K562 (cell line): ENCODE results near the gene PNP.

Source experiments
- DIDO1 ChIP-seq: fragments of 450-650 bp; IDR thresholded peaks from 2 replicates; pipeline ENCODE4 v1.6.1; 2016; ENCODE audit warnings: low read depth, missing biosample characterization, missing genetic modification characterization
- MEIS2 ChIP-seq: fragments of 450-650 bp; IDR thresholded peaks from 2 replicates; pipeline ENCODE4 v1.6.1; 2014; ENCODE audit warnings: mild to moderate bottlenecking; ENCODE audit not compliant: partially characterized antibody
- NCOA6 ChIP-seq: fragments of 450-650 bp; IDR thresholded peaks from 2 replicates; pipeline ENCODE4 v1.6.1; 2017; ENCODE audit warnings: mild to moderate bottlenecking
- RAD21 ChIP-seq, 2 experiments: fragments of 250-450 bp in 1 of 2; fragments of 450-650 bp in 1 of 2; sonication (Bioruptor Pico) in 1 of 2; formaldehyde crosslinking in 1 of 2; IDR thresholded peaks in 1 of 2; conservative IDR thresholded peaks in 1 of 2; 2 replicates each; pipeline versions ENCODE4 v1.4.0 to v1.8.0; 2020 to 2022; ENCODE audit warnings: mild to moderate bottlenecking in 2 of 2, moderate library complexity in 1 of 2
- SIN3A ChIP-seq, 2 experiments: fragments of 150-350 bp in 1 of 2; IDR thresholded peaks; 2 replicates each; pipeline ENCODE4 v1.6.1; 2011 to 2016; ENCODE audit warnings: borderline replicate concordance in 2 of 2, low read depth in 2 of 2, low read length in 2 of 2, mild to moderate bottlenecking in 2 of 2, moderate library complexity in 2 of 2; ENCODE audit not compliant: control insufficient read depth in 1 of 2
- SNRNP70 ChIP-seq: fragments of 200-400 bp; formaldehyde crosslinking; optimal IDR thresholded peaks from 2 replicates; pipeline ENCODE3; 2017; ENCODE audit warnings: low read depth, low read length
- SRF ChIP-seq, 2 experiments: fragments of 250-450, 450-650 bp in 1 of 2; sonication (Bioruptor Pico) in 1 of 2; sonication (generic) in 1 of 2; formaldehyde crosslinking; IDR thresholded peaks; 2 replicates each; pipeline versions ENCODE4 v1.5.0 to v1.5.1; 2020 to 2022; ENCODE audit warnings: mild to moderate bottlenecking in 1 of 2, missing genetic modification reagents in 1 of 2
- ZFP1 ChIP-seq: fragments of 450-650 bp; formaldehyde crosslinking; IDR thresholded peaks from 2 replicates; pipeline ENCODE4 v1.4.0; 2020; ENCODE audit warnings: mild to moderate bottlenecking, mixed read lengths
- TF ChIP-seq, protein P1 (sequence below): sonication (generic); formaldehyde crosslinking; IDR thresholded peaks from 2 replicates; pipeline ENCODE4 v1.5.0; 2020; ENCODE audit warnings: missing genetic modification reagents

GRCh38 chr14:20460458-20461224 is 8.6 kb upstream of the PNP start:
- no peak for TF ChIP-seq NCOA6
- TF ChIP-seq, protein P1, sequence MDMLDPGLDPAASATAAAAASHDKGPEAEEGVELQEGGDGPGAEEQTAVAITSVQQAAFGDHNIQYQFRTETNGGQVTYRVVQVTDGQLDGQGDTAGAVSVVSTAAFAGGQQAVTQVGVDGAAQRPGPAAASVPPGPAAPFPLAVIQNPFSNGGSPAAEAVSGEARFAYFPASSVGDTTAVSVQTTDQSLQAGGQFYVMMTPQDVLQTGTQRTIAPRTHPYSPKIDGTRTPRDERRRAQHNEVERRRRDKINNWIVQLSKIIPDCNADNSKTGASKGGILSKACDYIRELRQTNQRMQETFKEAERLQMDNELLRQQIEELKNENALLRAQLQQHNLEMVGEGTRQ (CRISPR knock-in tag): no peak
- no peak for TF ChIP-seq ZFP1 (CRISPR knock-in tag)
- TF ChIP-seq RAD21 (CRISPR knock-in tag; conservative IDR thresholded peaks at IDR 0.05 in 1 of 2, IDR thresholded peaks at IDR 0.05 in 1 of 2): no peak
- no peak for TF ChIP-seq MEIS2
- no peak for TF ChIP-seq DIDO1 (tag)
- TF ChIP-seq SNRNP70: no peak
- no peak for TF ChIP-seq SRF (CRISPR knock-in tag; IDR thresholded peaks at IDR 0.05)
- no peak for TF ChIP-seq SIN3A (IDR thresholded peaks at IDR 0.05; ENCODE audit: borderline replicate concordance in 2 of 2, control insufficient read depth in 1 of 2, low read depth in 2 of 2, low read length in 2 of 2)
